SW 1271 (cell line): ENCODE results near the gene C12orf57.
"Not testable (repeated sequence)": the region's sequence is repeated elsewhere in the genome, so short reads cannot be mapped to it uniquely, and the experiment has no call there.

Experiments used
- DNase-seq, 2 experiments: peaks; one replicate each; lab custom pipeline; 2025; lab: John Stamatoyannopoulos, UW

The C12orf57 gene, protein sequence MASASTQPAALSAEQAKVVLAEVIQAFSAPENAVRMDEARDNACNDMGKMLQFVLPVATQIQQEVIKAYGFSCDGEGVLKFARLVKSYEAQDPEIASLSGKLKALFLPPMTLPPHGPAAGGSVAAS

DNA sequence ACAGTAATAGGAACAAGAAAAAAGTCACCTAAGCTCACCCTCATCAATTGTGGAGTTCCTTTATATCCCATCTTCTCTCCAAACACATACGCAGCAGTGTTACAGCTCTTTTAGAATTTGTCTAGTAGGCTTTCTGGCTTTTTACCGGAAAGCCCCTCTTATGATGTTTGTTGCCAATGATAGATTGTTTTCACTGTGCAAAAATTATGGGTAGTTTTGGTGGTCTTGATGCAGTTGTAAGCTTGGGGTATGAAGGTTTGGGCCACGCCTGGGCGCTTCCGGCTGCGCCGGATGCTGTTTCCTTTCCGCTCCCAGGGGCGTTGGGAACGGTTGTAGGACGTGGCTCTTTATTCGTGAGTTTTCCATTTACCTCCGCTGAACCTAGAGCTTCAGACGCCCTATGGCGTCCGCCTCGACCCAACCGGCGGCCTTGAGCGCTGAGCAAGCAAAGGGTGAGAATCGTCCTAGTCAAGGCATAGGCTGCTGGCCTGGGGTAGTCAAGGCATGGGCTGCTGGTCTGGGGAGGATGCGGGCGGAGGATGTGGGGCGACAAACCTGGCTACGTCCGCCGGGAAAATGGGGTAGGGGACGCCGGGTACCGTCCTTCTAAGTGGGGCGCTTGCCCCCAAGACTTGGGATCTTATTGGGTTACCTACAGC is at the start of gene C12orf57, which contains the start of gene RNU7-1:
C12orf57 (plus strand) TSS at position 301 of the 659 bp plus-strand sequence; CDS start at position 401, 100 bp downstream.
RNU7-1 (plus strand) TSS at position 95 of the 659 bp plus-strand sequence.
- peak; percentile 82 to 92 for DNase-seq

DNA sequence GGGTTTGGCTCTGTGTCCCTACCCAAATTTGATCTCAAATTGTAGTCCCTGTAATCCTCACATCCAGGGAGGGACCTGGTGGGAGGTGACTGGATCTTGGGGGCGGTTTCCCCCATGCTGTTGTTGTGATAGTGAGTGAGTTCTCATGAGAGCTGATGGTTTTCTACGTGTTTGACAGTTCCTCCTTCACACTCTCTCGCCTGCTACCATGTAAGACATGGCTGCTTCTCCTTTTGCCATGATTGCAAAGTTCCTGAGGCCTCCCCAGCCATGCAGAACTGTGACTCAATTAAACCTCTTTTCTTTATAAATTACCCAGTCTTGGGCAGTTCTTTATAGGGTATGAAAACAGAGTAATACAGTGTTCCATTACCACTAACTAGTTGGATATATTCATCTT is 49.5 kb upstream of the C12orf57 start:
- no peak for DNase-seq

DNA sequence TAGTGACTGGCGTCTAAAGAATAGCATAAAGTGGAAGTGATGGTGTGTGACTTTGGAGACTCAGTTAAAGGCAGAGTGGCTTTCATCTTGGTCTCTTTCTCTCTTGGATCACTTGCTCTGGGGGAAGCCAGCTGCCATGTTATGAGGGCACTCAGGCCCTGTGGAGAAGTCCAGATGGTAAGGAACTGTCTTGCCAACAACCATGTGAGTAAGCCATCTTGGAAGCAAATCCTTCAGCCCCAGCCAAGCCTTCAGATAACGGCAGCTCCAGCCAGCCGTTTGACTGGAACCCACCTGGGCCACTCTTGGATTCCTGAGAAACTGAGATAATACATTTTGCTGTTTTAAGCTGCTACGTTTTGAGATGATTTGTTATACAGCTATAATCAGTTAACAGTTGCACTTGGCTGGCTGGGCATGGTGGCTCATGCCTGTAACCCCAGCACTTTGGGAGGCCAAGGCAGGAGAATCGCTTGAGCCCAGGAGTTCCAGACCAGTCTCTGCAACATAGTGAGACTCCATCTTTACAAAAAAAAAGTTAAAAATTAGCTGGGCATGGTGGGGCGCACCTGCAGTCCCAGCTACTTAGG is 46.9 kb upstream of the C12orf57 start:
- no peak for DNase-seq

DNA sequence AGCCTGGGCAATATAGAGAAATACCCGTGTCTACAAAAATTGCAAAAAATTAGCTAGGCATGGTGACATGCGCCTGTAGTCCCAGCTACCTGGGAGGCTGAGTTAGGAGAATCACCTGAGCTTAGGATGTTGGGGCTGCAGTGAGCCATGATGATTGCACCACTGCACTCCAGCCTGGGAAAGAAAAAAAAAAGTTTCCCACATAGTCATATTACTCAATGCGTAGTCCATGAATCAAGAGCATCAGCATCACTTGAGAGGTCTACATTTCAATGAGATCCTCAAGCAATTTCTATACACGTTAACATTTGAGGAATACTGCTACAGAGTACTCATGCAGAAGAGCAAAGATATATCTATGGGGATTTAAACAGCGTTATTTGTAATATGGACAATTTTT is 44.4 kb upstream of the C12orf57 start:
- DNase-seq: no peak

DNA sequence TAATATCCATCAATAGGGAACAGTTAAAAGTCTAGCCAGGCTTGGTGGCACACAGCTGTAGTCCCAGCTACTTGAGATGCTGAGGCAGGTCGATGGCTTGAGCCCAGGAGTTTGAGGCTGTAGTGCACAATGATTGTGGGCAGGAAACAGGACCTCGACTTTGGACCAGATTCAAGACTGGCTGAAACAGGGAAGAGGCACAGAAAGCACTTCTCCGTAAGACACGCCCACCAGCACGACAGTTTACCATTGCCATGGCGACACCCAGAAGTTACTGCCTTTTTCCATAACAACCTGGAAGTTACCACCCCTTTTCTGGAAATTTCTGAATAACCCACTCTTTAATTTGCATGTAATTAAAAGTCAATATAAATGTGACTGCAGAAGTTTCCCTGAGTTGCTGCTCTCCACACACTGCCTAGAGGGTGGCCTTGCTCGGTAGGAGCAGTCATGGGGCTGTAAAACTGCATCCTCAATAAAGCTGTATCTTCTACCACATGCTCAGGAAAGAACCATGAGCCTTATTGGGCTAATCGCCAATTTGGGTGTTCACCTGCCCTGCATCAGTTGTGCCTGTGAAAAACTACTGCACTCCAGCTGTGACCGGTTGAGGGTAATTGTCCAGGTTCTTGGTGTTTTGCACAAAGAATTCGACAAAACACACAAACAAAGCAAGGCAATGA is 43.8 kb upstream of the C12orf57 start:
- DNase-seq: peak in 1 of 2 experiments; percentile 27

DNA sequence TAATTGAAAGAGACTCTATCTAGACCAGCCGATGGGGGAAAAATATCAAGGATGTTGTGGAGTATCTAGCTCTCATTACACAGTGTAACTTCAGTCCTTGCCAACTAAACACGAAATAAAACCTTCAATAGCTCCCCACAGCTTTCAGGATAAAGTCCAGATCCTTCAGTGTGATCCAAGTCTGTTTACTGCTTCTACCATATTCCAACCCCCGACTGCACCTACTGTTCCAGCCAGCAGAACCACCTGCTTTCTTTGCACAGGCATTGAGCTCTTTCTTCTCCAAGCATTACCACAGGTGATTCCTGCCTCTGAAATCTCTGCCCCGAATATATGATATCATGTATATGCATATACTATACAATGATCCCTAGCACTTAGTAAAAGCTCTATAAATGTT is 41.4 kb upstream of the C12orf57 start:
- no peak for DNase-seq

DNA sequence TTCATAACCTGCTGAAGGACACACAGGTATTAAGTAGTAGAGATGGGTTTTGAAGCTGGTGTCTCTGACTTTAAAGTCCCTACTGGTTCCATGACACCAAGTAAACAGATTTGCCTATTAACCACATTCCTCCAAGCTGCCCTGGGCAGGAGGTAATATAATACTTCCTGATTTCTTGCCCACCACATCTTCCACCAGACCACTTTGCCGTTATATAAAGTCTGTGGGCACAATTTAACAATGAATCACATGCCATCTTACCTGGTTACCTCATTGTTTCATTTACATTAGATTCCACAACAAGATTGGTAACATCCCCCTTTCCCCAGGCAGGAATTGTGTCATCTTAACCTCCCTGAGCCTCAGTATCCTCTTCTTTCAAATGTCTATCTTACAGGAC is 40.1 kb upstream of the C12orf57 start:
- no peak for DNase-seq

DNA sequence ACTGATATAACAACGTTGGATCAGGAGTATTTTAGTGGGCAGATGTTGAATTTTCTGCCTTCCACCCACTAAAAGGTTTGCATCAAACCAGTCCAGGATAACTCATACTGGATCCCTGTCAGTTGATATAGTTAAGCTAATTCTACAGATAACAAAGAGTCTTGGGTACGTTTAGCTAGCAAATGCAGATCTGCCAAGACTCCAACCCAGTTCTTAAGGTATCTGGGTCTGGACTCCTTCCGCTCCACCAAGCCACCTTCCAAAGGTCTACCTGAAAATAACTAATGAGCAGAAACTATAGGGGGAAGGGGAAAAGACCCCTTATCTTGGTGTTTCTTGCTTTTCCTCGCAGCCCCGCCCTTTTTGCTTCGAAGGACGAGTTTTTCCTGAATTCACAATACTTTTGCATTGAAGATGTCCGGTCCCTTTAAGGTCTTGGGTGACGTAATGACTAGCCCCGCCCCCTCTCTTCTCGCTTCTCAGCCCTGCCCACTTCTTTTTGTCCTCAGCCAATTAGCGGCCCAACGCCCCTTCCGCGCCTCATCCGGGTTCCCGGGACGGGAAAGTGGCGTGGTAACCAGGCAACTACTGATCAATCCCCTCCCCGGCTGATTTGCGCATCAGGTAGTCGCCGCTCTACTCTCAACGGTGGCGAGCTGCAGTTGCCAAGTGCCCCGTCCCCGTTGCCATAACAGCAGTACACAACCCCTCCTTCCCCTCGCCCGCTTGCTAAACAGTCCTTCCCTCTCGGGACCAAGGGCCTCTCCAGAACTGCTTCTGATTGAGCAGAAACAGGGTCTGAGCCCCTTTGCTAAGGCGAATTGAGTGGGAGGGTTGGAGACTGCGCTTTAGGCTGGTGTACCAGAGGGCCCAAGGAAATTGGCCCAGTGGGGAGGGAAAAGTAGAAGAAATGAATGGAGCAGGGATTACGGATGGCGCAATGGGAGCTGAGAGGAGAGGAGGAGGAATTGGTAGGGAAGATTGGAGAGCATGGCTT is 39.2 kb upstream of the C12orf57 start, which contains the start of gene LRRC23:
LRRC23 (plus strand) TSS at position 543 of the 997 bp plus-strand sequence. CDS start 812 bp downstream, outside the sequence.
- DNase-seq: peak; percentile 88 to 97

DNA sequence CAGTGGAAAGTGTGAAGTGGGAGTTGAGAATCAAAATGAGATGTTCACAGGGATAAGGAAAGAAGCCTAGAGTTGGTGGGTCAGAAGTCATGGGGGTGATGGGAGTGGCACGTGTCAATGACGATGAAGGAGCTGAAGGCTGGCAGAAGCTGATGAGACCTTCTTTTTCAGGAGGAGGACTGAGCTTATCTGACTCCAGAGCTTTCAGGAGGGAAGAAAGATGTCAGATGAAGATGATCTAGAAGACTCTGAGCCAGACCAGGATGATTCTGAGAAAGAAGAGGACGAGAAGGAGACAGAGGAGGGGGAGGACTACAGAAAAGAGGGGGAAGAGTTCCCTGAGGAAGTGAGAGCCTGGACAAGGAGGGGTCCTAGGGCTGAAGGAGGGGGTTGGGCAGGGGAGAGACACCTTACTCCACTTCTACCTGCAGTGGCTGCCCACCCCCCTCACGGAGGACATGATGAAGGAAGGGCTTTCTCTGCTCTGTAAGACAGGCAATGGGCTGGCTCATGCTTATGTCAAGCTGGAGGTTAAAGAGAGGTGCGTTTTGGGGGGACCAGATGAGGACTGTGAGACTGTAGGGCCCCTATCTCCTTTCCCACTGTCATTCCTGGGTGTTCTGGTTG is 38.3 kb upstream of the C12orf57 start:
- DNase-seq: no peak

DNA sequence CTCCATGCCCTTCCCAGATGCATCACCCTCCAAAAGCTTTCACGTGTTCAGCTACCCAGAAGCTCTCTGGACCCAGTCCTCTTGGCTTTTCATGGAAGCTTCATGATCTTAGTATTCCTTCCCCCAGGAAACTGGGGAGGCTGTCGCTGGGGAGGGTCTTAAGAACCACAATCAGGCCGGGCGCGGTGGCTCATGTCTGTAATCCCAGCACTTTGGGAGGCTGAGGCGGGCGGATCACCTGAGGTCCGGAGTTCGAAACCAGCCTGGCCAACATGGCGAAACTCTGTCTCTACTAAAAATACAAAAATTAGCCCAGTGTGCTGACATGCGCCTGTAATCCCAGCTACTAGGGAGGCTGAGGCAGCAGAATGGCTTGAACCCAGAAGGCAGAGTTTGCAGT is 35.7 kb upstream of the C12orf57 start:
- not testable (repeated sequence) for DNase-seq

DNA sequence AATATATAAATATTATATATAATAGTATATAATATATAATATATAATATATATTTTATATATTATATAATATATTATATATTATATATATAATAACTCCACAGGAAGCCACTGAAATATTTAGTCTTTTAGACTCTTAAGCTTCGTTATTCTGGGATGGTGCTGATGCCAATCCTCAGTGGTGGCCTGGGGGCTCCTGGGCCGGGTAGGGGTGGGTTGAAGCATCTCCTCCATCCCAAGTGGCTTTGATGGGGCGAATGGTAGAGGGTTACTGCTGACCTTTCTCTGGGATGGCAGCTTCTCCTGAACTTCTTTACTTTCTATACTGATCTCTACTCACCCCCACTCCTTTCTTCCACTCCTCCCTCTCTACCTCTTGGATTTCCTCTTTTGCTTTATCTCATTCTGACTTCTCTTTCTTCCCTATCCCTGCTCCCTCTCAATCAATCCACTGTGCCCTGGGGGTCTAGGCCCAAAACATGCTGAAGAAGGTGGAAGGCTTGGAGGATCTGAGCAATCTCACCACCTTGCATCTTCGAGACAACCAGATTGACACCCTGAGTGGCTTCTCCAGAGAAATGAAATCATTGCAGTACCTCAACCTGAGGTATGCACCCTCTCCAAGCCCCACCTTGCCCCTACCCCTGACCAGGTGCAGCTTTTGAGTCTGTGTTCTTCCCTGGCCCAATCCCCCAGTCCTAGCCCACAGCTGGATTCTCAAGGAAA is 34.2 kb upstream of the C12orf57 start:
- DNase-seq: no peak

DNA sequence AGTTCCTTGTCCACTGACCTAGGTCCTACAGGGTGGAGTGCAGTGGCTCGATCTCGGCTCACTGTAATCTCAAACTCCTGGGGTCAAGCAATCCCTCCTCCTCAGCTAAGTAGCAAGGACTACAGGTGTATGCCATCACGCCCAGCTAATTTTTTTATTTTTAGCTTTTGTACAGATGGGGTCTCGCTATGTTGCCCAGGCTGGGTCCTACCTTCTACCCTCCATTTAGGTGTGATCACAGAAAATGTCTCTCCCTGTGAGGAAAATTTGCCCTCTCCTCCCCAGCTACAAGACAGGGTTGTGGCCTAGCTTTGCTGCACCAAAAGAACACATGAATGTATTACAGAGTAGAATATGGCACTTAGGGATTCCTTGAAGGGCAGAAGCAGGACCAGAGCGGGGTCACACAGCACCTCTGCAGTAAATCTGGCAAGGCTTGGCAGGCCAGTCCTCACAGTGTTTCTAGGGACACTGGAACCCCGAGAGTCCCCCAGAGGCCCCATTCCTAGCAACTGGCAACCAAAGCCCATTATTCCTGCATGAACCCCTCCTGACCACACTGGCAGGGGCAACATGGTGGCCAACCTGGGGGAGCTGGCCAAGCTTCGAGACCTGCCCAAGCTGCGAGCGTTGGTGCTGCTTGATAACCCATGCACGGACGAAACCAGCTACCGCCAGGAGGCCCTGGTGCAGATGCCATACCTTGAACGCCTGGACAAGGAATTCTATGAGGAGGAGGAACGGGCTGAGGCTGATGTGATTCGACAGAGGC is 31.5 kb upstream of the C12orf57 start:
- no peak for DNase-seq

DNA sequence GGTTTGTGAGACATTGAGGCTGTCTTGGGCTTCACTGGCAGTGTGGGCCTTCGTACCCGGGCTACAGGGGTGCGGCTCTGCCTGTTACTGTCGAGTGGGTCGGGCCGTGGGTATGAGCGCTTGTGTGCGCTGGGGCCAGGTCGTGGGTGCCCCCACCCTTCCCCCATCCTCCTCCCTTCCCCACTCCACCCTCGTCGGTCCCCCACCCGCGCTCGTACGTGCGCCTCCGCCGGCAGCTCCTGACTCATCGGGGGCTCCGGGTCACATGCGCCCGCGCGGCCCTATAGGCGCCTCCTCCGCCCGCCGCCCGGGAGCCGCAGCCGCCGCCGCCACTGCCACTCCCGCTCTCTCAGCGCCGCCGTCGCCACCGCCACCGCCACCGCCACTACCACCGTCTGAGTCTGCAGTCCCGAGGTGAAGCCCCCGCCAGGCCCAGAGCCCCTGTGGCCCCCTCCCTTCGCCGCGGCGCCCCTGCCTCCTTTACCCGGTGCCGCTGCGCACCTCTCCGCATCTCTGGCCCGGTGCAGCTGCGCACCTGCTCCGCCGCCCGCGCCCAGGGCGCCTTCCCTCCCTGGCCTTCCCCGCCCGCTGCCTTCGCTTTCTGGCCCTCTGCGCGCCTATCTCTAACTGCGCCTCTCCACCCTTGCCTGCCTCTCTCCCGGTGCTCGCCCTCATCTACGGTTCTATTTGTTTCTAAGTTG is 29.4 kb upstream of the C12orf57 start, which contains the start of gene ENO2:
ENO2 (plus strand) TSS at position 335 of the 701 bp plus-strand sequence. CDS start 1,253 bp downstream, outside the sequence.
- DNase-seq: peak in 1 of 2 experiments; percentile 25

DNA sequence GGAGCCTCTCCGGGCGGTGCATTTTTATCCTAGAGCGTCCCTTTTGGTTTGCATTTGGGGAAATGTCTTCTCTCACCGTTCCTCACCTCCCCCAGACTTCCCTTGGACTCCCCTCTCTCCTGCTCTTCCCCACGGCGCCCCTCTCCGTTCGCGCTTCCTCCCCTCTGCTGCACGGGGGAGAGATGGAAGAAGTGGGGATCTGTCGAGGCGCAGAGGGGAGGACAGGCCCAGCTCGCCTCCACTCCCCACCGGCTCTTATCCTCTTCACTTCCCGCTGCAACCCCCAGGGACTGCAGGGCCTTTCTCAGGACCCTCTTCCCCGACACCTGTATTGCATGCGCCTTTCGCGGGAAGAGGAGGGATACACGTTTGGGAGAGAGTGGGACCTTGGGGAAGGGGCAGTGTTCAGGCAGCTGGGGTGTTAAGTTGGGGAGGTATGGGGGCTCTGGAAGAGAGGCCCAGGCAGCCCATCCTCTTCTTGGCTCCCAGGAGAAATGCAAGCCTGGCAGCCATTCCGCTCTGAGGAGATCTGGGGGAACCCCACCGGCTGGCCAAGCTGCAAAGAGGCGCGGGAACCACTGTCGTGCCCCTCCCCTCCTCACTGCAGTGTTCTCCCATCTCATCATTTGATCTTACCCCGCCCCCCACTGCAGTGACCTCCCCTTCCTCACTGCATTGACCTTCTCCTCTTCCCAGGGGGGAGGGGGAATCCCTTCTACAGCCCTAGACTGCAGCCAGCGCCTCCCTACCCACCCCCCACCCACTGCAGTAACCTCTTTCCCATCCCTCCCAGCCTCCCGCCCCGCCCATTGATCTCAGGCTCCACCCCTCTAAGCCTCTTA is 28.7 kb upstream of the C12orf57 start:
- DNase-seq: no peak

DNA sequence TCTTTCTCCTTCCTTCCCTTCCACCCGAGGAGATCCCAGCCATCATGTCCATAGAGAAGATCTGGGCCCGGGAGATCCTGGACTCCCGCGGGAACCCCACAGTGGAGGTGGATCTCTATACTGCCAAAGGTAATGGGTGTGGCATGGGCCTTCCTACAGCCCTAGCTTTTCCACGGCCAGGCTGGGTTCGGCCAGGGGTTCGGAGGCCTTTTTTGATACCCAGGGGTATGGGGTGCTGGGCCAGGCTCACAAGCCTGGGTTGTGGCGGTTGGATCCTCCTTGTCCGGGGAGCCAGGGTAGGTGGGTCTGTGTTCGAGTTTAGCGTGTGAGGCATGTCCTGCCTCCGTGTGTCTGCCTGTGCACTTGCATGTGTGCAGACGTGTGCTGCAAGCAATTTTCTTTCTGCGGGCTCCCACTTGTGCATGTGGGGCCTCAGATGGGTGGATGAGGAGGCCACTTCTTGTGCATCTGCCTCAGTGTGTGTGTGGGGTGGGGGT is 28.0 kb upstream of the C12orf57 start:
- no peak for DNase-seq

DNA sequence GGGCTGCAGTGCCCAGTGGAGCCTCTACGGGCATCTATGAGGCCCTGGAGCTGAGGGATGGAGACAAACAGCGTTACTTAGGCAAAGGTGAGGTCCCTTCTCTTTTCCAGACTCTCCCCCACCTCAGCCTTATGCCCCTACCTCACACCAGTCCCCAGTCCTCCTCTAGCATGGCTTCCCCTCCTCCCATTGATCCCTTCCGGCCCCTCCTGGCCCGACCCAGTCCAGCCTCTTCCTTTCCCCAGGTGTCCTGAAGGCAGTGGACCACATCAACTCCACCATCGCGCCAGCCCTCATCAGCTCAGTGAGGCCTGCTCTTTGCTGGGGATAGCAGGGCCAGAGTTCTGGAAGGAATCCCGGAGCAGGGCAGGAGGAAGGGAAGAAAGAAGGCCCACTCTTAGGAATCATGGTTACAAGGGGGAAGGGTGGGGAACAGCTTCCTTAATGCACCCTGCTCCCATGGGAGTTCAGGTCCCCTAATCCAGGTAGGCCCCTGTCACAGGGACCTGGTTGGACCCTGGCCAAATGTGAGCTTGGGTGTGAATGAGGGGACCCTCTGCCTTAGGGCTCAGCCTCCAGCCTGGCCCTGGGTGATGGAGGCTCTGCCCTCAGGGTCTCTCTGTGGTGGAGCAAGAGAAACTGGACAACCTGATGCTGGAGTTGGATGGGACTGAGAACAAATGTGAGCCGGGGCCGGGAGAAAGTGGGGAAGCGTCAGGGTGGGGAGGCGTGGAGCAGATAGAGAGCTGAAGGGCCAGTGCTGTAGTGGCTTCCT is 27.2 kb upstream of the C12orf57 start:
- no peak for DNase-seq
